Kidney capillary endothelial cell (primary cell): Measurements from ENCODE around the gene PRPS2.

Experiments
- DNase-seq: peaks from one replicate; pipeline ENCODE4 v3.0.0-alpha.2; 2018; ENCODE audit warnings: low spot score

PRPS2 gene

GRCh38 chrX:12791257-12792228 lies at the start of gene PRPS2:
TSS of gene PRPS2 (plus strand) at chrX:12791412. CDS start at chrX:12791498, 86 bp downstream.
- no peak for DNase-seq

GRCh38 chrX:12741416-12741815 lies 49.8 kb upstream of the PRPS2 start:
- no peak for DNase-seq

GRCh38 chrX:12747433-12747832 lies 43.8 kb upstream of the PRPS2 start:
- no peak for DNase-seq

- no peak for DNase-seq
Observed at GRCh38 chrX:12751887-12752286, 39.3 kb upstream of the PRPS2 start.

- no peak for DNase-seq
Observed at GRCh38 chrX:12753366-12753765, 37.8 kb upstream of the PRPS2 start.

GRCh38 chrX:12758291-12758690 lies 32.9 kb upstream of the PRPS2 start:
- DNase-seq: no peak

- no peak for DNase-seq
Observed at GRCh38 chrX:12767856-12768255, 23.4 kb upstream of the PRPS2 start.

- DNase-seq: no peak
Observed at GRCh38 chrX:12768491-12768890, 22.7 kb upstream of the PRPS2 start.

GRCh38 chrX:12770440-12770839 lies 20.8 kb upstream of the PRPS2 start:
- DNase-seq: peak; percentile 35

- DNase-seq: peak; percentile 42
Observed at GRCh38 chrX:12771445-12772069, 19.7 kb upstream of the PRPS2 start.

GRCh38 chrX:12777670-12778069 lies 13.5 kb upstream of the PRPS2 start:
- DNase-seq: peak; percentile 27

- no peak for DNase-seq
Observed at GRCh38 chrX:12779534-12779933, 11.7 kb upstream of the PRPS2 start.

- DNase-seq: no peak
Observed at GRCh38 chrX:12788645-12789044, 2.6 kb upstream of the PRPS2 start.

GRCh38 chrX:12789976-12790375 lies 1.2 kb upstream of the PRPS2 start:
- DNase-seq: no peak

- DNase-seq: no peak
Observed at GRCh38 chrX:12790885-12791256, 341 bp upstream of the PRPS2 start.

- no peak for DNase-seq
Observed at GRCh38 chrX:12792711-12793110, 1.5 kb downstream of the PRPS2 start.

GRCh38 chrX:12794654-12795053 lies 3.4 kb downstream of the PRPS2 start:
- no peak for DNase-seq

GRCh38 chrX:12798601-12799000 lies 7.4 kb downstream of the PRPS2 start:
- DNase-seq: no peak

GRCh38 chrX:12799118-12799517 lies 7.9 kb downstream of the PRPS2 start:
- DNase-seq: no peak

GRCh38 chrX:12802741-12803140 lies 11.5 kb downstream of the PRPS2 start:
- DNase-seq: no peak

GRCh38 chrX:12804655-12805054 lies 13.4 kb downstream of the PRPS2 start:
- DNase-seq: no peak

GRCh38 chrX:12805333-12805732 lies 14.1 kb downstream of the PRPS2 start:
- no peak for DNase-seq

- DNase-seq: no peak
Observed at GRCh38 chrX:12811658-12812057, 20.4 kb downstream of the PRPS2 start.
